ENCODE results near the gene PRPF38B. TPM values are rescaled to one million over a fixed set of nuclear protein-coding genes. Genes with fewer than 3 reads are reported as not detected.

PRPF38B gene
- total RNA-seq, result 10 to 100 TPM; 62.5 to 65.3 TPM

GRCh38 chr1:108691942-108692723 is at the start of gene PRPF38B:
Gene PRPF38B, plus strand, starts transcription at chr1:108692310. Its CDS starts 282 bp downstream, at chr1:108692592.
- Mint-ChIP-seq H3K27me3 (no peaks in the 10 kb centered on the region), H3K9me3 (no peaks in the 10 kb centered on the region), H3K36me3 (ENCODE audit: low read depth) (peaks cover 49% of the 10 kb centered on the region), H3K4me1 (ENCODE audit: low read depth) (peaks cover 31% of the 10 kb centered on the region), H3K4me3 (peak within 1 kb of the TSS; percentile 97), H3K27ac (peak within 1 kb of the TSS; percentile 97)
- no peak for TF ChIP-seq CTCF (IDR thresholded peaks at IDR 0.05)
- DNase-seq, result peak; percentile 96
- intact Hi-C loops (cut with micrococcal nuclease), result loop anchor here (2.0 to 5.0 kb wide), 2 partner anchors 45 to 55 kb away; partner anchors contain the start of gene STXBP3
- peak; percentile 89 for ATAC-seq
- ChIA-PET CTCF (interaction anchor here (0.9 to 4.1 kb wide), 12 partner anchors 9 to 180 kb away, joined by 3 to 21 read pairs (median 8); partner anchors contain the start of genes EEIG2 and HENMT1), POLR2A (interaction anchor here (0.6 to 4.6 kb wide), 26 partner anchors 10 to 683 kb away, joined by 3 to 64 read pairs (median 6); partner anchors contain the start of genes EEIG2, HENMT1 and STXBP3)

GRCh38 chr1:108643492-108644335 is 48.4 kb upstream of the PRPF38B start:
- peak; percentile 79 for TF ChIP-seq CTCF (IDR thresholded peaks at IDR 0.05)
- ATAC-seq, result peak; percentile 6
- Mint-ChIP-seq H3K9me3 (peaks cover 6% of the 10 kb centered on the region), H3K4me1 (ENCODE audit: low read depth) (peaks cover 72% of the 10 kb centered on the region), H3K27me3 (no peaks in the 10 kb centered on the region), H3K4me3 (no peak overlapping the region), H3K27ac (peak overlapping the region; percentile 44), H3K36me3 (ENCODE audit: low read depth) (peaks cover 42% of the 10 kb centered on the region)
- CTCF ChIA-PET, result interaction anchor here (0.5 to 5.8 kb wide), 41 partner anchors 11 to 861 kb away, joined by 3 to 134 read pairs (median 4); partner anchors contain the start of genes EEIG2, FNDC7, HENMT1 and PRPF38B
- peak; percentile 79 for DNase-seq
- POLR2A ChIA-PET, result interaction anchor here (0.9 to 5.4 kb wide), 7 partner anchors 12 to 134 kb away, joined by 3 to 58 read pairs (median 5); partner anchors contain the start of genes EEIG2, HENMT1 and PRPF38B
- intact Hi-C loops (cut with micrococcal nuclease), result loop anchor here (2.0 to 5.0 kb wide), 2 partner anchors 56 to 83 kb away; partner anchors contain the start of gene EEIG2

GRCh38 chr1:108644984-108645383 is 47.1 kb upstream of the PRPF38B start:
- DNase-seq (peak; percentile 62), ATAC-seq (peak; percentile 55)
- peak overlapping the region; percentile 55 for H3K4me3 Mint-ChIP-seq
- H3K27ac Mint-ChIP-seq, result peak overlapping the region; percentile 95
- H3K9me3 Mint-ChIP-seq, result peaks cover 8% of the 10 kb centered on the region
- intact Hi-C loops (cut with micrococcal nuclease), result loop anchor here (5.0 kb wide), 2 partner anchors 47 to 58 kb away; partner anchors contain the start of gene PRPF38B
- H3K36me3 Mint-ChIP-seq (ENCODE audit: low read depth), result peaks cover 48% of the 10 kb centered on the region
- H3K4me1 Mint-ChIP-seq (ENCODE audit: low read depth), result peaks cover 66% of the 10 kb centered on the region
- ChIA-PET POLR2A (interaction anchor here (1.2 to 5.4 kb wide), 7 partner anchors 11 to 103 kb away, joined by 3 to 58 read pairs (median 5); partner anchors contain the start of genes EEIG2, HENMT1 and PRPF38B), CTCF (interaction anchor here (0.7 to 5.8 kb wide), 17 partner anchors 12 to 862 kb away, joined by 3 to 134 read pairs (median 4); partner anchors contain the start of genes EEIG2, HENMT1 and PRPF38B)
- H3K27me3 Mint-ChIP-seq, result no peaks in the 10 kb centered on the region
- no peak for TF ChIP-seq CTCF (IDR thresholded peaks at IDR 0.05)

GRCh38 chr1:108645564-108646184 is 46.4 kb upstream of the PRPF38B start:
- CTCF ChIA-PET, result interaction anchor here (0.7 to 5.8 kb wide), 10 partner anchors 14 to 135 kb away, joined by 3 to 134 read pairs (median 6); partner anchors contain the start of genes EEIG2 and PRPF38B
- ATAC-seq (no peak), DNase-seq (peak; percentile 29)
- POLR2A ChIA-PET, result interaction anchor here (1.2 to 5.4 kb wide), 7 partner anchors 9 to 103 kb away, joined by 3 to 58 read pairs (median 5); partner anchors contain the start of genes EEIG2, HENMT1 and PRPF38B
- Mint-ChIP-seq H3K4me1 (ENCODE audit: low read depth) (peaks cover 59% of the 10 kb centered on the region), H3K27me3 (no peaks in the 10 kb centered on the region), H3K27ac (peak overlapping the region; percentile 95), H3K9me3 (peaks cover 4% of the 10 kb centered on the region), H3K36me3 (ENCODE audit: low read depth) (peaks cover 49% of the 10 kb centered on the region), H3K4me3 (peak overlapping the region; percentile 55)
- TF ChIP-seq CTCF (IDR thresholded peaks at IDR 0.05), result peak; percentile 10
- intact Hi-C loops (cut with micrococcal nuclease), result loop anchor here (2.0 to 5.0 kb wide), 2 partner anchors 47 to 135 kb away; partner anchors contain the start of gene PRPF38B

Data from activated CD8-positive, alpha-beta T cell treated with anti-CD3 and anti-CD28 coated beads for 36 hours (primary cell).